PFSK-1 (cell line): ENCODE measurements around the gene DDX54.

Experiments used
- FOXP2 ChIP-seq: optimal IDR thresholded peaks from 2 replicates; pipeline ENCODE3; 2011; ENCODE audit warnings: borderline replicate concordance, control low read depth, inconsistent platforms; ENCODE audit not compliant: insufficient read depth; ENCODE audit errors: extremely low read length, extremely low read depth
- POLR2AphosphoS5 ChIP-seq: IDR thresholded peaks from 2 replicates; pipeline ENCODE4 v1.6.1; 2012; ENCODE audit warnings: low read depth, mild to moderate bottlenecking, control low read depth, low read length, moderate library complexity
- SIN3A ChIP-seq: IDR thresholded peaks from 2 replicates; pipeline ENCODE4 v1.6.1; 2012; ENCODE audit warnings: mild to moderate bottlenecking, low read length, moderate library complexity, borderline replicate concordance; ENCODE audit not compliant: insufficient read depth
- TAF1 ChIP-seq: IDR thresholded peaks from 2 replicates; pipeline ENCODE4 v1.6.1; 2012; ENCODE audit warnings: low read length, control low read depth, borderline replicate concordance; ENCODE audit not compliant: insufficient read depth
- TF ChIP-seq, protein P1 (sequence below), 2 experiments: IDR thresholded peaks; 2 replicates each; pipeline versions ENCODE4 v1.6.1 to v1.8.0; 2011 to 2012; ENCODE audit warnings: low read depth in 2 of 2, low read length in 2 of 2, control low read depth in 1 of 2, inconsistent platforms in 1 of 2, mild to moderate bottlenecking in 1 of 2, moderate library complexity in 1 of 2; ENCODE audit not compliant: insufficient read depth in 1 of 2

The DDX54 gene

GRCh38 chr12:113221997-113222729 lies 36.9 kb upstream of the DDX54 start:
- no peak for TF ChIP-seq TAF1
- TF ChIP-seq SIN3A: no peak
- TF ChIP-seq FOXP2: no peak
- TF ChIP-seq POLR2AphosphoS5: no peak
- TF ChIP-seq, protein P1, sequence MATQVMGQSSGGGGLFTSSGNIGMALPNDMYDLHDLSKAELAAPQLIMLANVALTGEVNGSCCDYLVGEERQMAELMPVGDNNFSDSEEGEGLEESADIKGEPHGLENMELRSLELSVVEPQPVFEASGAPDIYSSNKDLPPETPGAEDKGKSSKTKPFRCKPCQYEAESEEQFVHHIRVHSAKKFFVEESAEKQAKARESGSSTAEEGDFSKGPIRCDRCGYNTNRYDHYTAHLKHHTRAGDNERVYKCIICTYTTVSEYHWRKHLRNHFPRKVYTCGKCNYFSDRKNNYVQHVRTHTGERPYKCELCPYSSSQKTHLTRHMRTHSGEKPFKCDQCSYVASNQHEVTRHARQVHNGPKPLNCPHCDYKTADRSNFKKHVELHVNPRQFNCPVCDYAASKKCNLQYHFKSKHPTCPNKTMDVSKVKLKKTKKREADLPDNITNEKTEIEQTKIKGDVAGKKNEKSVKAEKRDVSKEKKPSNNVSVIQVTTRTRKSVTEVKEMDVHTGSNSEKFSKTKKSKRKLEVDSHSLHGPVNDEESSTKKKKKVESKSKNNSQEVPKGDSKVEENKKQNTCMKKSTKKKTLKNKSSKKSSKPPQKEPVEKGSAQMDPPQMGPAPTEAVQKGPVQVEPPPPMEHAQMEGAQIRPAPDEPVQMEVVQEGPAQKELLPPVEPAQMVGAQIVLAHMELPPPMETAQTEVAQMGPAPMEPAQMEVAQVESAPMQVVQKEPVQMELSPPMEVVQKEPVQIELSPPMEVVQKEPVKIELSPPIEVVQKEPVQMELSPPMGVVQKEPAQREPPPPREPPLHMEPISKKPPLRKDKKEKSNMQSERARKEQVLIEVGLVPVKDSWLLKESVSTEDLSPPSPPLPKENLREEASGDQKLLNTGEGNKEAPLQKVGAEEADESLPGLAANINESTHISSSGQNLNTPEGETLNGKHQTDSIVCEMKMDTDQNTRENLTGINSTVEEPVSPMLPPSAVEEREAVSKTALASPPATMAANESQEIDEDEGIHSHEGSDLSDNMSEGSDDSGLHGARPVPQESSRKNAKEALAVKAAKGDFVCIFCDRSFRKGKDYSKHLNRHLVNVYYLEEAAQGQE (IDR thresholded peaks at IDR 0.05; ENCODE audit: insufficient read depth in 1 of 2, low read depth in 2 of 2, low read length in 2 of 2): no peak

- TF ChIP-seq POLR2AphosphoS5: peak; percentile 89
- TF ChIP-seq, protein P1 (IDR thresholded peaks at IDR 0.05; ENCODE audit: insufficient read depth in 1 of 2, low read depth in 2 of 2, low read length in 2 of 2): no peak
- TF ChIP-seq FOXP2: no peak
- TF ChIP-seq SIN3A: 0 out of 2 replicates have a peak, but pooled peaks have one; percentile 12
- peak; percentile 84; the same call in 1 of the 2 replicates for TF ChIP-seq TAF1
Measured at GRCh38 chr12:113221181-113221996, 36.1 kb upstream of the DDX54 start, which contains the start of gene TPCN1. TSS of gene TPCN1 (plus strand) at chr12:113221464. CDS start at chr12:113226853, 5,389 bp downstream.

DNA sequence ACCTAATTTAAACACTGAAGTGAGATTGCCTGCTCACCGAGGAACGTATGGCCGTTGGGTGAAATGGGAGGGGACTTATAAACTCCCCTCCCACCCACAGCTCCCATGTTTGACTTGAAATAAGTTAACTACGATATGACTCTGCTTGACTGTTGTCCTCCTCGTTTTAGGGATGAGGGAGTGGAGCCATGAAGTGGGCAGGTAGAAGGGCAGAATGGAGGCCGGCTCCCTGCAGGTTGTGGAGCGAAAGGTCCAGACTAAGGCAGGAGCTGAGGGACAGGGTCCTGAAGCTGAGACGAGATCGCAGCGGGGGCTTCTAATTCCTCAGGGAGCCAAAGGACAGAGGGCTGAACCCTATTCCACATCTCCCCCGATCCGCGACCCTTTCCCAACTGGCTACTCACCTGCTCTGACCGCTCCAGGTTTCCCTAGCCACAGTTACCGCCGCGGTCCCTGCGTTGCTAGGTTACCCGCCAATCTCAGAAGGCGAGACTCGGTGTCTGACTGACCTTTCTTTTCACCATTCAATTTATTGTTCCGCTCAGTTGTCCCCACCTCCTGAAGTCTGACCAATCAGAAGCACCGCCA lies 35.4 kb upstream of the DDX54 start:
- TF ChIP-seq, protein P1 (IDR thresholded peaks at IDR 0.05; ENCODE audit: insufficient read depth in 1 of 2, low read depth in 2 of 2, low read length in 2 of 2): no peak
- TF ChIP-seq SIN3A (no peak), POLR2AphosphoS5 (no peak), TAF1 (no peak; the same call in 1 of the 2 replicates), FOXP2 (no peak)

DNA sequence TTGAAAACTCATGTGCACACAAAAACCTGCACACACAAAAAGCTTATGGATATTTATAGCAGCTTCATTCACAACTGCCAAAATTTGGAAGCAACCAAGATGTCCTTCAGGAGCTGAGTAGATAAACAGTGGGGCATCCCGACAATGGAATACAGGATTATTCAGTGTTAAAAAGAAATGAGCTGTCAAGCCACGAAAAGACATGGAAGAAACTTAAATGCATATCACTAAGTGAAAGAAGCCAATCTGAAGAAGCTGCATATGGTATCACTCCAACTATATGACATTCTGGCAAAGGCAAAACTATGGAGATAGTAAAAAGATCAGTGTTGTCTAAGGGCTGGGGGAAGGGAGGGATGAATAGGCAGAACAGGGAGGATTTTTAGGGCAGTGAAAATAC lies 30.7 kb upstream of the DDX54 start:
- TF ChIP-seq FOXP2 (no peak), SIN3A (no peak), POLR2AphosphoS5 (no peak), TAF1 (no peak)
- TF ChIP-seq, protein P1 (IDR thresholded peaks at IDR 0.05; ENCODE audit: insufficient read depth in 1 of 2, low read depth in 2 of 2, low read length in 2 of 2): no peak
